Epithelial cell of umbilical artery (primary cell): ENCODE measurements around the gene ABCB1. TPM values are rescaled to one million over a fixed set of nuclear protein-coding genes. Genes with fewer than 3 reads are reported as not detected.

Experiments
- total RNA-seq: library from RNA; depleted of rRNA; stranded (reverse); fragments of >200 nt; gene quantifications from 2 replicates; pipeline ENCODE4 v1.2.3, GENCODE V29; 2014

ABCB1 gene
- total RNA-seq, result 0.97 and 4.1 TPM in 2 replicates

DNA sequence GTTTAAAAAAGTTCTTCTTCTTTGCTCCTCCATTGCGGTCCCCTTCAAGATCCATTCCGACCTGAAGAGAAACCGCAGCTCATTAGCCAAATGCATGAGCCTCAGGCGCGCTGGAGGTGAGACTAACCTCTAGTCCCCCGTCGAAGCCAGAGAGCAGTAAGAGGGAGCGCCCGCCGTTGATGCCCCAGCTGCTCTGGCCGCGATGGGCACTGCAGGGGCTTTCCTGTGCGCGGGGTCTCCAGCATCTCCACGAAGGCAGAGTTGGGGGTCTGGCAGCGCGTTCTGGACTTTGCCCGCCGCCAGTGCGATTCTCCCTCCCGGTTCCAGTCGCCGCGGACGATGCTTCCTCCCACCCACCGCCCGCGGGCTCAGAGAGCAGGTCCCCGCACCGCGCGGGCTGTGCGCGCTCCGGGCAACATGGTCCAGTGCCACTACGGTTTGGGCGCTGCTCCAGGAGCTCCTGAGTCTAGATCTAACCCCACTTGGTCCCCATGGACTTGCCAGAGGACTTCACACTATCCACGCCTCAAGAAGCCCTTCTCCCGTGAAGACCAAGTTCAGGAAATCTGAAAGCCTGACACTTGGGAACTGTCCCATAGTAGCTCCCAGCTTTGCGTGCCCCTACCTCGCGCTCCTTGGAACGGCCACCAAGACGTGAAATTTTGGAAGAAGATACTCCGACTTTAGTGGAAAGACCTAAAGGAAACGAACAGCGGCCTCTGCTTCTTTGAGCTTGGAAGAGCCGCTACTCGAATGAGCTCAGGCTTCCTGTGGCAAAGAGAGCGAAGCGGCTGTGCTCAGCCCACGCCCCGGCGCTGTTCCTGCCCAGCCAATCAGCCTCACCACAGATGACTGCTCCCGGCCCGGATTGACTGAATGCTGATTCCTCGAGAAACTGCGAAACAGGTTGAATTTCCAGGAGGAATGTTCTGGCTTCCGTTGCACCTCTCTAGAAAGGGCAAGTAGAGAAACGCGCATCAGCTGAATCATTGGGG, at the start of gene ABCB1:
Gene ABCB1, minus strand, starts transcription at position 755 of the 995 bp plus-strand sequence. Its CDS starts 700 bp downstream, at position 55.

DNA sequence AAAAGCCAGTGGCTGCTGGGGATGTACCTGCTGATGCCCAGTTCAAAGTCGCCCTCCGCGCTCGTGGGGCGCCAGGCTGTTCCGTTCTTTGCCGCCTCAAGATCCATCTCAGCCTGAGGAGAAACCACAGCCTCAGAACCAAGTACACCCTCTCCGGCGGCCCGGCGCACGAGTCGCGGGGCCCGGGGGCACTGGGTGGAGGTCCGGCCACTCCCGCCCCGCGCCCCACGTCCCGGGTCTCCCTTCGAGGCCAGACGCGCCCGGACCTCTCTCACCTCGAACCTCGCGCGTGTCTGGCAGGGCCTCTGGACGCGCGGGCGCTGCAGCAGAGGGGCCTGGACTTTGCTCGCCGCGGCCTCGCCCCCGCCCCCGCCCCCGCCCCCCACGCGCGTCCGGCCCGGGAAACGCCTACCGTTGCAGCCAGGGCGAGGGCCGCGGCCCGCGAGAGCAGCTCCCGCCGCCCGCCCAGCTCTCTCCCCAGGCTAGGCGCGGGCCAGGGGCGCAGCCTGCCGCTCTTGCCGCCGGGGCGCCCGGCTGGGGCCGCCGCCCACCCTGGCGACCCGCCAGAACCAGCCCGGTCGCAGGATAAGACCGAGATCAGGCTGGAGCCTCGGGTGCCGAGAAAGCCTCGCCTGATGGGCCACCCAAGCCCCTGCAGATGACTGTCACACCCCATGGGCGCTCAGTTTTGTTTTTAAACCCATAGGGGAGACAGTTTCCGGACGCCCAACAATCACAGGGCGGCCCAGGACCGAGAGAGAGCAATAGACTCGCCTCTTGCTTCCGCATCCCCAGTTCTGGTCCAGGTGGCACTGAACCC, 125.1 kb downstream of the ABCB1 start, which contains the start of gene ABCB4:
Gene ABCB4, minus strand, starts transcription at position 322 of the 820 bp plus-strand sequence. Its CDS starts 215 bp downstream, at position 107.

Other genes with a start within 250 kb of the ABCB1 start
- under 0.01 TPM in 1 of 2 replicates, not detected in the other for gene ABCB4, start 125.2 kb downstream of the ABCB1 start, total RNA-seq
- 0.97 and 3.6 TPM in 2 replicates for gene RUNDC3B, start 27.5 kb upstream of the ABCB1 start, total RNA-seq